ENCODE data around the gene TGIF1.

Gene TGIF1

GRCh38 chr18:3440341-3440740, 9.6 kb upstream of the TGIF1 start:
- DNase-seq = no peak

DNA sequence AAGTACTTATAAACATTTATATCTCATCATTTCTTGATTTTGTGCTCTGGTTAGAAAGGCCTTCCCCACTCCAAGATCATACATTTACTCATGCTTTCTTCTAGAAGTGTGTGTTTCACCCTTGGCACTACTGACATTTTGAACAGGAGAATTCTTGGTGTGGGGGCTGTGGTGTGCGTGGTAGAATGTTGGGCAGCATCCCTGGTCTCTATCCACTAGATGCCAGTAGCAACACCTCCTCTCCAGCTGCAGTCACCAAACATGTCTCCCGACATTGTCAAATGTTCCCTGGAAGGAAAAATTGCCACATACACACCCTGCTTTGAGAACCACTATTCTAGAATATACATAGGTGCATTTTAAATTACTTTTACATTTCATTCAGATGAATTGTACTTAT, 8.7 kb upstream of the TGIF1 start:
- no peak for DNase-seq

GRCh38 chr18:3442919-3443318, 7.1 kb upstream of the TGIF1 start:
- DNase-seq = no peak

DNA sequence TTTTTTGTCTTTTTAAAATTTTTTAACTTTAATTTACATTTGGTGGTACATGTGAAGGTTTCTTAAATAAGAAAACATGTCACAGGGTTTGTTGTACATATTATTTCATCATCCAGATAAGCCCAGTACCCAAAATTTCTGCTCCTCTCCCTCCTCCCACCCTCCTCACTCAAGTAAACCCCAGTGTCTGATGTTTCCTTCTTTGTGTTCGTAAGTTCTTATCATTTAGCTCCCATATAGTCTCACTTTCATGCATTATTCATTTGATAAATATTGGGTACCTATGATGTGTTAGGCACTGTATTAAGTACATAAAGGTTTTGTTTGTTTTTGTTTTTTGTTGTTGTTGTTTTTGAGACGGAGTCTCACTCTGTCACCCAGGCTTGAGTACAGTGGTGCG, 5.7 kb upstream of the TGIF1 start:
- DNase-seq = no peak

DNA sequence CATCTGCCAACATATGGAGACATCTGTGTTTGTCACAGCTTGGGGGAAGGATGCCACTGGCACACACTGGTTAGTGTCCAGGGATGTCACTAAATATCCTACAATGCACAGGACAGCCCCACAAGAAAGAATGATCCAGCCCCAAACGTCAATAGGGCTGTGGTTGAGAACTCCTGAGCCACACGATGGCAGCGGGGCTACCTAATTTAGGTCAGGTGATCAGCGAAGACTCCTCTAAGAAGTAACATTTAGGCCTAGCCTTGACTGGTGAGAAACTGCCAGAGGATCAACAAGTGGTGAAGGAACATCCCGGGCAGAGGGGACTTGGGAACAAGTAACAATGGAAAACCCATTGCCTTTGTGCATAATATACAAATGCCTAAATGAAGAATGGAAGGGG, 5.0 kb upstream of the TGIF1 start:
- DNase-seq = no peak

- peak in 1 of 4 experiments; percentile 24 for DNase-seq
These were observed 2.7 kb upstream of the TGIF1 start for GRCh38 chr18:3447068-3447894.

GRCh38 chr18:3447895-3448837, 1.8 kb upstream of the TGIF1 start:
- DNase-seq = peak; percentile 35 to 59 (median 54)

DNA sequence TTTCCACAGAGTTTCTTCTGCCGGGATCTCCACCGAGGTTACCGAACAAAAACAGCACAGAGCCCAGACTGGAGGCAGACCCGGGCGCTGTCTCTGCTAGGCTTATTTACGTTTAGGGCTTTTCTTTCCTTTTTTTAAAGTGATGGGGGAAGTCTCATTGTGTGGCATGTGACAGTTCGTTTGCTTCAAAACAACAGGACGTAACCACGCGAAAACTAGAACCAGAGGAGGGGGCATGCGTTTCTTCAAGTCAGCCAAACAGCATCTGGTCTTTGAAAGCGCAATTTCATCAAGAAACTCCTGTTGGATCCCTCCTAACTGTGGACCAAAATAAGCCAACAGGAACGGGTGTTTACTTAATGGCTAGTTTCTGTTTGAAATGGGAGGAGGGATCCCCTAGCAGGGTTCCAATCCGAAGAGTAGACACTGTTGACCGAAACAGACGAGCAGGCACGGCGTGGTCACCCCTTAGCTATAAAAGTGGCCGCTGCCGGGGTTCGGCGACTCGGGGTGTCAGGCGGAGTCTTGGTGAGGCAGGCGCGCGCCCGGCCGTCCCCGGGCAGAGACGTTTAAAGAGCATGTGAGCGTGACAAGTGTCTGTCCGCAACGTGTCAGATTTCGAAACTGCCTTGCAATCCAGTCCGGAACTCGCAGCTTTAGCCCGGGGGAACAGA, 997 bp upstream of the TGIF1 start:
- peak; percentile 56 to 70 (median 64) for DNase-seq

- DNase-seq = peak; percentile 56 to 70 (median 64)
These were observed 410 bp upstream of the TGIF1 start for GRCh38 chr18:3449512-3450011.

DNA sequence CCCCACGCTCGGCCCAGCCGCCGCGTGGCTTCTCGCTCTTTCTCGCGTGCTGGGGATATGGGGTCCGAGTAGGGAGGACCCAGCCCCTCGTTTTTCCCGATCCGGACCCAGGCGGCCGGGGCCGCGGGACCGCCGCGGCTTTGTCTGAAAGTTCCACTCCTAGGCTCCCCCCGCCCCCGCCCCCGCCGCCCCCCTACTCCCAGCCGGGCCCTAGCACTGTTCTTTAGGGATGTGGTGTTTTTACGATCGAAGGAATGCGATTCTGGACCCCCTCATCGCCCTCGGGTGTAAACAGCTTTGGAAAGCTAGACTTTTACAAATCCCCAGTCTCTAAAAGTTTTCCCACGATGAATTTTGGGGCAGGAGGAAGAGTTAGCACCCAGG, 819 bp downstream of the TGIF1 start:
- no peak for DNase-seq

- DNase-seq = peak; percentile 40 to 61 (median 46)
These were observed 1.4 kb downstream of the TGIF1 start for GRCh38 chr18:3451183-3451988.

DNA sequence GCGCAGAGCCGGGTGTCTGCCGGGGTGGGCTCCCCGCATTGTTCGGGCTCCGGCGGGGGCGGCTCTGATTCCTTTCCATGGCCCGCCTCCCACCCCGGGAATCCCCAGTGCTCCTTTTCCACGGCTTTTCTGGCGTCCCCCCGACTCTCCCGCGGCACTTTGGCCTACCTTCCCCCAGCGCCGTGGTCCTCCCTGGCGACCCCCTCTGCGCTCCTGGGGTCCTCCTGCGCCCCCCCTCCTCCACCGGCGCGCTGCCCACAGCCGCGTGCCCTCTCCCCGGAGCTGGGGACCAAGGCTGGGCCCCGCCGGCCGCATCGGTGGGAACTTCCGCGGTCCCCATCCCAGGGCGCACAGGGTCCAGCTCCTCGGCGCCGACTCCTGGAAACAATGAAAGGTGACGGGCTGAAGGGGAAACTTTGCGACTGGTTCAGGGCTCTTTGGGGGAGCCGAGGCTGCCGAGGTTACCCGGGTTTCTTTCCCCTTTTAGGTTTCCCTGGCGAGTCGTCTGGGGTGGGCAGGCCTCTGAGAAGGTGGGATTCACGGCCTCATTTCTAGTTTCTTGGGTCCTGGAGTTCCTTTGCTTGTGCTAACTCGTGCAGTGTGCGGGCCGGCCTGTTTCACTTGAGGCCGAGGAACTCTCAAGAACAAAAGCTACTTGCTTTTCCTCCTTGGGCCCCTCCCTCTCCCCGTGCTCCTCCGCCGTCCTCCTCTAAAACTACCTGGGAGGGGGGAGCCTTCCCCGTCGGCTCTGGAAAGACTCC, 2.2 kb downstream of the TGIF1 start:
- peak in 2 of 4 experiments; percentile 14 to 21 for DNase-seq

- DNase-seq = no peak
These were observed 3.0 kb downstream of the TGIF1 start for GRCh38 chr18:3452750-3453539.

GRCh38 chr18:3453540-3454364, 3.8 kb downstream of the TGIF1 start:
- no peak for DNase-seq

GRCh38 chr18:3454365-3455089, 4.6 kb downstream of the TGIF1 start:
- DNase-seq = peak in 1 of 4 experiments; percentile 3

DNA sequence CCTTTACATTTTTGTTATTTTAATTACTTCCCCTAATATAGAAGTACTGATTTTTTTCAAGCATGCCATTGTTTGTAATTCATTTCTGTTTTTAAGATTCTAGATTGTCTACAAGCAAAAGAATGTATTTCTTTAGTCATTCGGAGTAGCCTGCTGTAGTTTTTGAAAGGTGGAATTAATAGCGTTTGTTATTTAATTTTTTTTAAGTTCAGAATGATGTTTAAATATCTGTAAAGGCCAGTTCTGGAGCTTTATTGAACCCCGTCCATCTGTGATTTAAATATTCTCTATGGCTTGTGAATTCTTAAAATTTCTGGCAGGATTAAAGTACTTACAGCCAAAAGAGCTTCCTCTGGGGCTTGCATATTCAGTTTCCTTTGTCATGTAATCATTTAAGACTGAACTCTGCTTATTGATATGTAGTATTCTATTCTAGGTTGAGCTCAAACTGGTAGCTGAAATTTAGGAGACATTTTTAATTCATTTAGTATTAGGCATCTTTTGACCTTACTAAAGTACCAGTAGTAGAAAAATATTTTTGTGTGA, 5.2 kb downstream of the TGIF1 start:
- DNase-seq = no peak

GRCh38 chr18:3455907-3456685, 6.1 kb downstream of the TGIF1 start:
- DNase-seq = no peak

DNA sequence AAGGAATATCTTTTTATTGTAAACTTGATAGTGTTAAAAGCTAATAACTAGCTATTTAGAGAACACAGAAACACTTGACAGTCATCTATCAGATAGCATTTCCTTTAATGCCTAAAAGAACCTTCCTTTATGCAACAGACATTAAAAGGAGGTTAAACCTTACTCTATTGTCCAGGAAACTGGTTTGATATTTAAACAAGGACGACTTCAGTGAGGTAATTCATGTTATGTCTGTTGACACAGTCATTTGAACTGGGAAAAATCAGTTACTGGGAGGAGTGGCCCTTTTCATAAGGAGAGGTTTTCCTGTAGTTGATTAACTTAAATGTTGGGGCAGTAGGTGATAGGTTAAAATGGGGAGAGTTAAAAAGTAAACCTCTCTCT, 6.7 kb downstream of the TGIF1 start:
- no peak for DNase-seq
